Rectal smooth muscle tissue (tissue), 1 donor: ENCODE data around the gene IL17C.
"Not testable (repeated sequence)": the region's sequence is repeated elsewhere in the genome, so short reads cannot be mapped to it uniquely, and the experiment has no call there.

Source experiments
- H3K27ac ChIP-seq: one replicate; pipeline ENCODE4 v1.7.0; 2013; ENCODE audit warnings: low read depth, low read length, inconsistent platforms
- H3K27me3 ChIP-seq: one replicate; pipeline ENCODE4 v1.7.0; 2013; ENCODE audit warnings: low read length; ENCODE audit not compliant: control insufficient read depth, insufficient read depth
- H3K36me3 ChIP-seq: one replicate; pipeline ENCODE4 v1.7.0; 2013; ENCODE audit warnings: low read length; ENCODE audit not compliant: control insufficient read depth, insufficient read depth
- H3K4me1 ChIP-seq: one replicate; pipeline ENCODE4 v1.7.0; 2013; ENCODE audit warnings: low read length; ENCODE audit not compliant: control insufficient read depth, insufficient read depth
- H3K4me3 ChIP-seq: one replicate; pipeline ENCODE4 v1.7.0; 2013; ENCODE audit warnings: low read length
- H3K9ac ChIP-seq: one replicate; pipeline ENCODE4 v1.7.0; 2013; ENCODE audit warnings: low read length

Gene IL17C

DNA sequence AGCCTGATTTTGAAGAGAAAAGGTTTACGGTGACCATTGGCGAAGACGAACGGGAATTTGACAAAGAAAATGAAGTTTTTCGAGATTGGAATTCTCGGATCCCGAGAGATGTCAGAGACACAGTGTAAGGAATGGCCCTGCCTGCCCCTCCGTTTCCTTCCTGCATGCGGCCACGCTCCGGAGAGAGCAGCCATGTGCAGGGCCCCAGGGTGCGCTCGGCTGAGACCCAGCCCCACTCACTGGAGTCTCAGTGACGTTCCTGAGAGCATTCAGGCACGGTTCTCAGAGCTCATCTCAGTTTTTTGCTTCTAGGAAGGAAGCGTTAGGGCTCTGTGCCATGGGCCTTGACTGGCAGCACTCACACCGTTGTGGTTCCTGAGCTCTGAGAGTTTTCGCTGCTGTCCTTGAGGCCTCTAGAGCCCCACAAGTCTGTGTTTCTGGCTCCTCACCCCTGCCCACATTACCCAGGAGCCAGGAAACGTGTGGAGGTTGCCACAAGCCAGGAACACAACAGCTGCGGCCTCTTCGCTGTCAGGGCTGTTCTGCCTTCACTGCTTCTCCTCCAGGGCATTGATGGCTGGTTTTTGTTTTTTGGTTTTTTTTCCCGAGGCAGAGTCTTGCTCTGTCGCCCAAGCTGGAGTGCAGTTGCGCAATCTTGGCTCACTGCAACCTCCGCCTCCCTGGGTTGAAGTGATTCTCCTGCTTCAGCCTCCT, 38.4 kb upstream of the IL17C start:
- Histone ChIP-seq H3K9ac (no peak overlapping the region), H3K36me3 (peaks cover 28% of the 10 kb centered on the region), H3K27ac (peak overlapping the region; percentile 20), H3K27me3 (no peaks in the 10 kb centered on the region), H3K4me1 (no peaks in the 10 kb centered on the region), H3K4me3 (no peak overlapping the region)

DNA sequence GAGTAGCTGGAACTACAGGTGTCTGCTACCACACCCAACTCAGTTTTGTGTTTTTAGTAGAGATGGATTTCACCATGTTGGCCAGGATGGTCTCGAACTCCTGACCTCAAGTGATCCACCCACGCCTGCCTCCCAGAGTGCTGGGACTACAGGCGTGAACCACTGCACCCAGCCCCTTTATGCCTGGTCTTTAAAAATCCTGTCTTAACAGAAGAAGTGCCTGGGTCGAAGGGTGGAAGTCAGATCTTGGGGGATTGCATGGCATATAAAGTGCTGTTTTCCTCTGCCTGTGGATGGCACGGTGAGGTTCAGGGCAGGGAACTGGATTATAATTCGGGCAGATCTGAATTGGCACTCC, 37.9 kb upstream of the IL17C start:
- H3K36me3 ChIP-seq, result peaks cover 28% of the 10 kb centered on the region
- H3K4me3 ChIP-seq, result no peak overlapping the region
- H3K27ac ChIP-seq, result no peak overlapping the region
- H3K4me1 ChIP-seq, result no peaks in the 10 kb centered on the region
- no peaks in the 10 kb centered on the region for H3K27me3 ChIP-seq
- H3K9ac ChIP-seq, result no peak overlapping the region

DNA sequence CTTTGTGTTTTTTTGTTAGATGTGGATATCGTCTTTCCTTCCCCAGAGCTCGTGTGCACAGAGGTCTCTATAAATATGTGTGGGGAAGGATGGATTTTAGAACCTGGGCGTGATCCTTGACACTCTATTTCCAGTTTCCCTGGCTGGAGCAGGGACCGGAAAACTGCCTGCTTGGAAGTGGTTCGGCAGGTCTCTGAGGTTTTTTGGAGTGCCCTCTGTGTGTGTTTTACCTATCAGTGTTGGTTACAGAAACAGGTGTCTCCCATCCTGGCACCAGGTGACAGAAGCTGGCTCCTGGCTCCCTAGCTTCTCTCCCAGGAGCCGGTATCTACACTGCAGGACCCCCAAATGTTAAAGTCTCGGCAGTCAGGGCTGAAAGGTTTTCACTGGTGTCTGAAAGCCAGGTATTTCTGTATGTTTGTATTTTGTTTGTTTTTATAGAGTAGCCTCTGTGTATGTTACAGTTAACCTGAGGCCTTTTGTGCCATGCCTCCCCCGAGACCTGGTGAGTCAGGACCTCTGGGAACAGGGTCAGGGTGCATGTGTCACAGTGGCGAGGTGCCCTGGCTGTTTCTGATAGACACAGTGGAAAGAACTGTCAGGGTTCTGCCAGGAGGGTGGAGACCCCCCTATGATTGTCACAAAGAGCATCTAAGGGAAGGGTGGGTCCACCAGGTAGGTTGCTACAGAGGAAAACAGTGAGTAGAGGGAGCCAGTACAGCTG, 36.9 kb upstream of the IL17C start:
- no peak overlapping the region for H3K27ac ChIP-seq
- H3K36me3 ChIP-seq, result peaks cover 33% of the 10 kb centered on the region

DNA sequence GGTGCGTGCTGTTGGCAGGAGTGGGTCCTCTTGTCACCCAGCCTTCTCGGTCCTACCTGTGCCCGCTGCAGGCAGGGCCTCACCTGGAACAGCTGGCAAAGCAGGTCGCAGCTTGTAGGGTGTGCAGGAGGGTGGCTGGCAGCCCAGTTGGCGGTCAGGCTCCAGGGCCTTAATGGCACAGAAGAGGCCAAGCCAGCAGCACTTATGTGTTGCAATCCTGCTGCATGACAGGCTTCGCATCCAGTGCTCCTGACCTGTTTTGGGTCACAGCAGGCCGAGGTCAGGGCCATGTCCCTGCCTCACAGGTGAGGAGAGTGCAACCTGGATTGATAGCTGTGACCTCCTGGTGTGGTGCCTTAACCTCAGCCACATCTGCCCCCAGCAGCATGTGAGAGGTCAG, 36.3 kb upstream of the IL17C start:
- Histone ChIP-seq H3K27ac (no peak overlapping the region), H3K4me3 (no peak overlapping the region), H3K9ac (no peak overlapping the region), H3K36me3 (peaks cover 33% of the 10 kb centered on the region), H3K4me1 (no peaks in the 10 kb centered on the region), H3K27me3 (no peaks in the 10 kb centered on the region)

More for the DNA sequence above, 36.9 kb upstream of the IL17C start:
- H3K9ac ChIP-seq, result no peak overlapping the region
- no peaks in the 10 kb centered on the region for H3K4me1 ChIP-seq
- H3K27me3 ChIP-seq, result no peaks in the 10 kb centered on the region
- no peak overlapping the region for H3K4me3 ChIP-seq

DNA sequence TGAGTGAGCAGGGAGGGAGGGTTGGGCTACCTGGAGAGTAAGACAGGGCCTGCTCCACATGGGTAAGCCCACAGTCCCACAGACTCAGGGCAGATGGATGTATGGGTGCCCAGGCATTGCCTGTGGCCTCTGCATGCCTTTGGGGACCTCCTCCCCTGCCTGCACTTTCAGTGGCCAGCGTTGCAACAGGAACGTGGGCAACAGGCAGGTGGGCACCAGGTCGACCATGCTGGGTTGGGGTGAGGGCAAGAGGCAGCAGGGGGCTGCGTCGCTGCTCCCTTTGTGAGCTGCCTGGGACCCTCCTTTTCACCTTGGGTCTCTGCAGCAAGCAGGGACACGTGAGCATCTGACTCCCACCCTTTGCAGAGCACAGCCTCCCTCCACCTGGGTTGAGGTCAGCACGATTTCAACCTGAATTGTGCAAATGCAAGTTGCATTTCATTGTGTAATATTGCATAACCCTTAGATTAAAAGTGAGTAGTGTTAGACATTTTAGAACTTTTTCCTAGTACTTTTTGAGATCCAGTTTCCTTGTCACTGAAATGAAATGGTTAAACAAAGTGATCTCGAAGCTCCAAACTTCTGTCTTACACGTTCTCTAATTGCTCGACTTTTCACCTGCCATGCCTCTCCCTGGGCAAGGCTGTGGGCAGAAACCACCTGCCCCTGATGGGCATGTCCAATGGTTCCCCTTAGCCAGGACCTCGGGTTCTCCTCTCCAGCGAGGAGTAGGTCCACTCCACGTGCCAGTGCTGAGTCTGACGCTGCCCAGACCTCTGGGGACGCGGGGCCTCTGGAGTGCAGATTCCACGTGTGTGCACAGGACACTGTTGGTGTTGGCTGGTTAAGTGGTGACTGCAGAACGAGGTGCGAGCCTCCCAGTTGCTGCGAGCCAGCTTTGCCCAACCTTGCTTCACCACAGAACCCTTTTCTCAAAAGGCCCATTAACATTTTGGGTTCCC, 32.9 kb upstream of the IL17C start:
- H3K36me3 ChIP-seq, result peaks cover 21% of the 10 kb centered on the region
- no peak overlapping the region for H3K4me3 ChIP-seq
- H3K27me3 ChIP-seq, result no peaks in the 10 kb centered on the region
- H3K9ac ChIP-seq, result no peak overlapping the region
- no peaks in the 10 kb centered on the region for H3K4me1 ChIP-seq
- no peak overlapping the region for H3K27ac ChIP-seq

DNA sequence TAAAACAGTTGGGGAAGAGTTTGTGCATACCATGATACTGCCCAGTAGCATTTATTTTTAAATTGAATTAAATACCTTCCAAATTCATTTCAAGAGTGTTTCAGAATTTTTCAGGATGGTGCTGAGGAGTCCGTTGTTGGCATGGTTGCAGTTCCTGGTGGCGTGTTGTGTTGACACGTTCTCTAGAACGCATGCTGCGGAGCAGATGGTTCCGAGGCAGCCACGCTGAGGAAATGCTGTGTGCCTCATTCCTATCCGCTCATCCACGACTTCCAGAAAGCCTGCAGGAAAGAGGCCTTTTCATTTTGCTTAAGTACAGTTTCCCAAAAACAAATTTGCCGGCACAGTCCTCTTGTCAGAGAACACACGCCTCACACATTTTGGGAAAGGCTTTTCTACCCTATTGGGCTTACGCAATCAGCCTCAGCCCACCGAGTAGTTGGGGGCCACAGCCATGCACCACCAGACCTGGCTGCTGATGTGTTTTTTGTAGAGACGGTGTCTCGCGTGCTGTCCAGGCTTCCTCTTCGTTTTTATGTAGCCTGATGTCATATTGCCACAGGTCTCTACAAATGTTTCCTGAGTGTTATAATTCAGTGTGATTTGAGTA, 32.1 kb upstream of the IL17C start:
- H3K27ac ChIP-seq, result no peak overlapping the region
- H3K4me3 ChIP-seq, result no peak overlapping the region
- H3K27me3 ChIP-seq, result no peaks in the 10 kb centered on the region
- no peak overlapping the region for H3K9ac ChIP-seq
- H3K36me3 ChIP-seq, result peaks cover 17% of the 10 kb centered on the region
- no peaks in the 10 kb centered on the region for H3K4me1 ChIP-seq

DNA sequence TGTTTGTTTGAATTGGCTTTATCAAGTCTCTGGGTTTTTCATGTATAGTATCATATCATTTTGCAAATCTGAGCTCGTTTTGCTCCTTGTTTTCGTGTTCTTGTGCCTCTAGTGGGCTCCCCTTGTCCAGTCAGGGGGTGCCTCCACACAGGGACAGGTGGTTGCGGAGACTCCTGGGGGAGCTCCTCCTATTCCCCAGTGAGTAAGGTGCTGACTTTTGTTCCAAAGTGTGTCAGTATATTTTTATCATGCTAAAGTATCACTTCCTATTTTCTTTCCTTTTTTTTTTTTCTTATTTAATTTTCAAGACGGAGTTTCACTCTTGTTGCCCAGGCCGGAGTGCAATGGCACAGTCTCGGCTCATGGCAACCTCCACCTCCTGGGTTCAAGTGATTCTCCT, 30.3 kb upstream of the IL17C start:
- no peaks in the 10 kb centered on the region for H3K4me1 ChIP-seq
- peaks cover 13% of the 10 kb centered on the region for H3K36me3 ChIP-seq
- H3K27ac ChIP-seq, result no peak overlapping the region
- H3K27me3 ChIP-seq, result no peaks in the 10 kb centered on the region
- H3K4me3 ChIP-seq, result no peak overlapping the region
- no peak overlapping the region for H3K9ac ChIP-seq

DNA sequence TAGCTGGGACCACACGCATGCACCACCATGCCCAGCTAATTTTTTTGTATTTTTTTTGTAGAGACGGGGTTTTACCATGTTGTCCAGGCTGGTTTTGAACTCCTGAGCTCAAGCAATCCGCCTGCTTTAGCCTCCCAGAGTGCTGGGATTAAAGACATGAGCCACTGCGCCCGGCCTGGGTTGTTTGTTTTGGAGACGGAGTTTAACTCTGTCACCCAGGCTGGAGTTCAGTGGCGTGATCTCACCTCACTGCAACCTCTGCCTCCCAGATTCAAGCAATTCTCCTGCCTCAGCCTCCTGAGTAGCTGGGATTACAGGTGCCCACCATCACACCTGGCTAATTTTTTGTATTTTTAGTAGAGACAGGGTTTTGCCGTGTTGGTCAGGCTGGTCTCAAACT, 28.9 kb upstream of the IL17C start:
- H3K4me3 ChIP-seq, H3K27me3 ChIP-seq, H3K4me1 ChIP-seq, H3K27ac ChIP-seq, H3K9ac ChIP-seq: not testable (repeated sequence)
- peaks cover 13% of the 10 kb centered on the region for H3K36me3 ChIP-seq

DNA sequence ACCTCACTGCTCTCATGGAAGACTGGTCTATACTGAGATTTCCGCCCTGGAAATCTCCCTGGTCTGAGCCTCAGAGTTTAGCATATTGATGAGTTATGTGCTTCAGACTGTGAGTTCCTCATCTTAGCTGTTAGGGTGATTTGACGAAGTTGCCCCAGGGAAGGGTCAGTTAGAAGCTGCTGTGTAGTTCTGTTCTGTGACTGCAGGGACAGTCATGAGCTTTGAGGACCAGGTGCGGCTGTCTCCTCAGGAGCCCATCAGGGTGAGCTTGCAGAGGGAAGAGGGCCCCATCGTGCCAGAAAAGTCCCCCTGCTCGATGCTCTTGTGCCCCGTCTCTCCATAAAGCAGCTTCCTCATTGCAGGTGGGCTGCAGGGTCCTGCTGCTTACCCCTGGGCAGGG, 28.3 kb upstream of the IL17C start:
- H3K36me3 ChIP-seq, result peaks cover 11% of the 10 kb centered on the region
- no peaks in the 10 kb centered on the region for H3K27me3 ChIP-seq
- H3K4me3 ChIP-seq, result no peak overlapping the region
- no peaks in the 10 kb centered on the region for H3K4me1 ChIP-seq
- no peak overlapping the region for H3K27ac ChIP-seq
- H3K9ac ChIP-seq, result no peak overlapping the region

DNA sequence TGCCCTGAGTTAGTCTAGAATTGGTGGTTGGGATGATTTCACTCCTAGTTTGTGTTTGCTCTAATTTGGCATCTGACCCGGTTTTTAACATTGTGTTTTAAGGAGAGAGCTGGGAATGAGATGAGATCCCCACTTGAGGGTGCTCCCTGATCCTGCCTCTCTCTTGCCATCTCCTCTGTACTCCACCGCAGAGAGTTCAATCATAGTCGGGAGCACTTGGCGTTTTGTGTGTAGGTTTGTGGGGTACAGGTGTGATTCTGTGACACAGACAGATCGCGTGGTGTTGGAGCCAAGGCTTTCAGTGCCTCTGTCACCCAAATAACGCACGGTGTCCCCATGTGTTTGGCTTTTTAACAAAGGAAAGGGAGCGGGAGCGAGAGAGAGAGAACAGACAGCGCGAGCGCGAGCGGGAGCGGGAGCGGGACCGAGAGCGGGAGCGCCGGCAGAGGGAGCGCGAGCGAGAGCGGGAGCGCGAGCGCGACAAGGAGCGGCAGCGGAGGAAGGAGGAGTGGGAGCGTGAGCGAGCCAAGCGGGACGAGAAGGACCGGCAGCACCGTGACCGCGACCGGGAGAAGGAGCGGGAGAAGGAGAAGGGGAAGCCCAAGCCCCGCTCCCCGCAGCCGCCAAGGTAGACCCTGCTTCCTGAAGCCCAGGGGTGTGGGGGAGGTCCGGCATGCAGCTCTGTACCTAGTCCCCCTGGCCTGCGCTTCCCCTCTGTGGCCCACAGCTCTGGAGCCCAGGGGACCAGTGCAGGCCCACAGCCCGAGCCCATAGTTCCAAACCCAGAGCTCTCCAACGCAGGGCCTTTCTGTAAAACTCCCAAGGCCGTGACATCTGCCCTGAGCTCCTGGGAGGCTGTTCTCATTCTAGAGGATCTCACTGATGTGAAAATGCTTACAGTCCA, 27.2 kb upstream of the IL17C start:
- Histone ChIP-seq H3K27me3 (no peaks in the 10 kb centered on the region), H3K36me3 (peaks cover 8% of the 10 kb centered on the region), H3K4me1 (no peaks in the 10 kb centered on the region), H3K4me3 (no peak overlapping the region), H3K27ac (no peak overlapping the region), H3K9ac (no peak overlapping the region)

DNA sequence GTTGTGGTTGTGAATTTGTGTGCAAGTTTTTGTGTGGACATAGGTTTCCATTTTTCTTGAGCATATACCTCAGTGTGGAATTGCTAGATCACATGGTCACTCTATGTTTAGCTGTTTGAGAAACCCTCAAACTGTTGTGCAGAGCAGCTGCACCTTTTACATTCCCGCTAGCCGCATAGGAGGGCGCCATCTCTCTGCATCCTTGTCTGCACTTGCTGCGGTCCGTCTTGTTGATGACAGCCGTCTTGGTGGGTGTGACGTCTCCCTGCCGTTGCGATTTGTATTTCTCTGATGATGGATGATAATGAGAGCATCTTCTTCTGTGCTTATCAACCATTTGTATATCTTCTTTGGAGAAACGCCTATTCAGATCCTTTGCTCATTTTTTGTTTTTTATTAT, 25.1 kb upstream of the IL17C start:
- Histone ChIP-seq H3K27ac (no peak overlapping the region), H3K4me1 (no peaks in the 10 kb centered on the region), H3K9ac (no peak overlapping the region), H3K36me3 (peaks cover 6% of the 10 kb centered on the region), H3K27me3 (no peaks in the 10 kb centered on the region), H3K4me3 (no peak overlapping the region)
